RPMI8226 (cell line): ENCODE data around the gene RAPGEF2.
"Not testable (repeated sequence)": the region's sequence is repeated elsewhere in the genome, so short reads cannot be mapped to it uniquely, and the experiment has no call there.

Experiments used
- DNase-seq: peaks from one replicate; pipeline ENCODE4 v3.0.0-alpha.2; 2015

Gene RAPGEF2

DNA sequence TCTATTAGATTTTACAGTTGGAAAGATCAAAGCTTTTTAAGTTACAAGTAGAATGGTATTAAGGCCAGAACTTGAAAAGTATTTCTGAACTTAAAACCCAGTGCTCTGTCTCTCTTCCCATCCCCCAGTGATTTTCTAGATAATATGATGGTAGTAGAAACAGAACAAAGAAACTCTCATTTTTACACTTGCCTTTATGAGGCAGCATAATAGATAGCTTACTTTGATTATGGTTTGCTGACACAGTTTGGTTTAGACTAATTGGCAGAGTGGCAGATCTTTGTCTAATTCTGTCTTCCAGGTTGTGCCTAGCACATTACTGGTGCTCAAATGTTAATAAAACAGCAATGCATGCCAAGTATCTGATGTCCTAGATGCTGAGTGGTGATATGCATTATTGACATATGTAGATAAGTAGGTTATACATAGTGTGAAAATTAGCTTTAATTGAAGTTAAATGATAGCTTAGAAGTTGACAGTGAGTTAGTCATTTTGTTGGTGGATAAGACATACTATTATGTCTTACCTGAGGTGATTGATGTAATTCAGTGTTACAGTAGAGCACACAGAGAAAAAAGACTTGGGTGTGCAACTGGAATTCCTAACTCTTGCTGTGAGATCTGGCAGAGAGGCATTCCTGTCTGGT, 4.3 kb upstream of the RAPGEF2 start:
- no peak for DNase-seq

DNA sequence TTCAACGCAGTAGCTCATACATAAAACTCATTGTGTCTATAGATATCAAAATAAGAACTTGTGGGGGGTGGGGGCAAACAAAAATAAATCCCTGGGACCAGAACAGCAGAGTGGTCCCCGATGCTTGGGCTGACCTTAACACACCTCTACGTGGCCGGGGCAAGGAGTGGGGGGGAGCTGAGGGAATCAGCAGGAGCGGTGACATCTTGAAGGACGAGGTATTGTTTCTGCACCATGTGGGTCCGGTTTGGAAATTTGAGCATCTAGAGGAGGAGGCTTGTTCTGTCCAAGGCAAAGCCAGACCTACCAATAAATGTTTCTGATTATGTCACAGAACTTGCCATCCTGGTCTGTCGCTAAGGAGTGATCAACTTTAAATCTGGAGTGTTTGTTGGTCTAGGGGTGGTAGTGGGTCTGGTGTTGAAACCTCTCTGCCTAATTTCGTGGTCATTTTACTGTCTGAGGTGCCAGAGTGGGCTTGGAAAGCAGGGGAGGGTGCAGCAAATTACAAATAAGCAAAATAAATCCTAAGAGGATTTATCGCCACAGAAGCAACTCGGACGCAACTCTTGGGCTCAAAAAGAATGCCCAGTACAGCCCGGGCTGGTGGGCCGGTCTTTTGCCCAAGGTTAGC, 774 bp upstream of the RAPGEF2 start:
- no peak for DNase-seq

- peak; percentile 42 for DNase-seq
These were observed 608 bp downstream of the RAPGEF2 start for GRCh38 chr4:159103384-159103990.

DNA sequence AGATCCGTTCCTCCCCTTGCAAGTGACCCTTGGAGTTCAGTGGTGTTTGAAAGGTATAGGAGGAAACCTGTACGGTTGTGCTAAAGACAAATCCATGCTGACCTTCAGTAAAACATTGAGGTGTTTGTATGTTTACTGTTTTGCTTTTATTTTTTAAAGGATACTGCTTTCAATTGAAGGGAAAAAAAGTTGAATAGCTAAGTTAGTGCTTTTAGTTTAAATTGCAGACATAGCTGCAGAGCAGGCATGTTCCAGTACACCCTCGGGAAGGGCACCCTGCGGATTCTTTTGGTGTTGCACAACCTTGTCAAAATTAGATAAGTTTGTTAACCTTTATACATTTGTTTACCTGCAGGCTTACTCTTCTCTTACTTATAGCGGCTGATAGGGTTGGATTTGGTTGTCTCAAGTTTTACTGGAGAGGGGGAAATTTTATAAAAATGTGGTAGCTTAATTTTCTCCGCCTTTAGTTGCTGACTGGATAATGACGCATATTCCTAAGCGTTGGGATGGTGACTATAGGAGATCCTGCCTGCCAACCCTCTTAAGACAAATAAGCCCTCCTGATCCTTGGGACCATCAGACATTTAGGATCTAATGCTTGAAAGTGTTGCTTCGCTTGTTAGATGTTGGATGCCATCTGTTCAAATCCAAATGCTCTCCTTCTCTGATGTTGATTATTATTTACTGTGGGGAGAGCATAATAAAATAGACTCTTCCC, 2.0 kb downstream of the RAPGEF2 start:
- no peak for DNase-seq

GRCh38 chr4:159105761-159106243, 2.9 kb downstream of the RAPGEF2 start:
- no peak for DNase-seq

DNA sequence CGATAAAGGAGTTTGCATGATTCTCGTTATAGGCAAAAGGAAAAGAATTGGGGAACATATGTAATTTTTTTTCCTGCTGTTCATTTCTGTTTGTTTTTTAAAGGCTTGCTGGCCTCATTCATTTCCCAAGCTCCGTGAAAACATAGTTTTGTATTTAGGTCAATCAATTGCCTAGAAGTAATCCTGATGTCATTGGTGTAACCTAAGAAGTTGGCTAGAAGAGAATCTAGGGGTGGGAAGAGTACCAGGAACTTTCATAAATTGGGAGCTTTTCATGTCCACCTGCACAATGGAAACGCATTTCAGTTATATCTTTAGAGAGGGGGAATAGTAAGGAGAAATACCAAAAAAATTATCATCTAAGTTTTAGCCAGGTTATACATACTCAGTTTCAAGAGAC, 3.8 kb downstream of the RAPGEF2 start:
- no peak for DNase-seq

GRCh38 chr4:159107203-159107925, 4.5 kb downstream of the RAPGEF2 start:
- no peak for DNase-seq

DNA sequence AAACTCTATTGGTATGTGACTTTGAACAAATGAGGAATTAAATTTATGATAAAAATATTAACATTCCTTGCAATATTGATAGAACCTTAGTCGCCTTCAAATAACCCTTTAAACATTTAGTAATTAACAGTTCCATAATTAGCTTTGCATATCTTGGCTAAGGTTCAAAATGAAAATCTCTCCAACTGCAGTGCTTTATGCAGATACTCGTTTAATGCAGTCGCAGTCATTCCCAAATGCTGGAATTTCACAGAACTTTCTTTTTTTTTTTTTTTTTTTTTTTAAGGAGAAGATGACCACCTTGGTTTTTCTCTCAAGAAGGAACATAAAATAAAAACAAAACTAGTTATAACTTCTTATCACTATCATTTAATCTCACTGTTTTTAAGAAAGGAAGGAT, 5.2 kb downstream of the RAPGEF2 start:
- no peak for DNase-seq

DNA sequence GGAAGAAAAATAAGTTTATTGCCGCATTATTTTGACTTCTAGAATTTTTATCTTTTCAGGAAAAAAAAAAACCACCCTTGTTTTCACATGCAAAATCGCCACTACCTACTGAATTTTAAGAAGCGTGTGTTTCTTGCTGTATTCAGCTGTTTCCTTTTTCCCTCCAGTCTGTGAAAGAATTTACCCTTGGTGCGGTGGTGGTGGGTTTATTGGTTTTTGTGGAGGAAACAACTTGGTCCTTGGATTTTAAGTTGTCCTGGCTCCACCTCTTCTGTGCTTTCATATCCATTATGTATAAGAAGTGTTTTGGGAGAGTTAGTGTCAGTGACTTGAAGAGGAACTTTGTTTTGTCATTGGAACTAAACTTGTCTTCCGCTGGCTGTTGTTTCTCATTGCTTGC, 8.1 kb downstream of the RAPGEF2 start:
- DNase-seq: no peak

- DNase-seq: no peak
These were observed 8.5 kb downstream of the RAPGEF2 start for GRCh38 chr4:159111416-159111815.

DNA sequence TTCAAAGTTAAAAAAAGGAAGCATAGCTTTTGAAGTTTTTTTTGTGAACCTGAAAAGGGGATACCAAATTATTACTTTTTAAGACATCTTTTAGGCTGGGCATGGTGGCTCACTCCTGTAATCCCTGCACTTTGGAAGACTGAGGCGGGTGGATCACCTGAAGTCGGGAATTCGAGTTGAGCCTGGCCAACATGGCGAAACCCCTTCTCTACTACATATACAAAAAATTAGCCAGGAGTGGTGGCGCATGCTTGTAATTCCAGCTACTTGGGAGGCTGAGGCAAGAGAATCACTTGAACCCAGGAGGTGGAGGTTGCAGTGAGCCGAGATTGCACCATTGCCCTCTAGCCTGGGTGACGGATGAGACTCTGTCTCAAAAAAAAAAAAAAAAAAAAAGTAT, 10.5 kb downstream of the RAPGEF2 start:
- DNase-seq: not testable (repeated sequence)

- not testable (repeated sequence) for DNase-seq
These were observed 13.2 kb downstream of the RAPGEF2 start for GRCh38 chr4:159116098-159116497.

DNA sequence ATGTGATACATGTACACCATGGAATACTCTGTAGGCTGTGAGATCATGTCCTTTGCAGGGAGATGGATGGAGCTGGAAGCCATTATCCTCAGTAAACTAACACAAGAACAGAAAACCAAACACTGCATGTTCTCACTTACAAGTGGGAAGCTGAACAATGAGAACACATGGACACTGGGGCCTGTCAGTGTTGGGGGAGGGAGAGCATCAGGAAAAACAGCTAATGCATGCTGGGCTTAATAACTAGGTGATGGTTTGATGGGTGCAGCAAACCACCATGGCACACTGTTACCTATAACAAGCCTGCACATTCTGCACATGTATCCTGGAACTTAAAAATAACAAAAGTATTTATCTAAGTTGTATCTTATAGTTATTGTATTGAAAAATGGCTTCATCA, 13.8 kb downstream of the RAPGEF2 start:
- DNase-seq: not testable (repeated sequence)

DNA sequence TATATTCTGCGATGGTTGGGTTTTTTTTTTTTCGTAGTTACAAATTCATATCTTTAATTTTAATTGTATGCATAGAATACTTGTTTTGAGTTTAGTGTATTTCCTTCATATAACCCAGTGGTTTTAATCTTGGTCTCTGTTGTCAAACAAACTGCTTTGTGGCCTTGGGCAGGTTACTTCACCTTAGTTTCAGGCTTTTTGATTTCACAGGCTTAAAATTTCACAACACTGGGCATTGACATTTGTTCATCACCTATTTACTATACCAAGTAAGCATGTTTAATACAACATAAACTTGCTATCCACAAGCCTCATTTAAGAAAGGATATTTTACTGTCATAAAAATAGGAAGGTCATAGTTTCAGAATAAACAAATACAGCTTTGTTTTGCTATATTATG, 14.7 kb downstream of the RAPGEF2 start:
- no peak for DNase-seq

GRCh38 chr4:159117968-159118367, 15.1 kb downstream of the RAPGEF2 start:
- DNase-seq: no peak

DNA sequence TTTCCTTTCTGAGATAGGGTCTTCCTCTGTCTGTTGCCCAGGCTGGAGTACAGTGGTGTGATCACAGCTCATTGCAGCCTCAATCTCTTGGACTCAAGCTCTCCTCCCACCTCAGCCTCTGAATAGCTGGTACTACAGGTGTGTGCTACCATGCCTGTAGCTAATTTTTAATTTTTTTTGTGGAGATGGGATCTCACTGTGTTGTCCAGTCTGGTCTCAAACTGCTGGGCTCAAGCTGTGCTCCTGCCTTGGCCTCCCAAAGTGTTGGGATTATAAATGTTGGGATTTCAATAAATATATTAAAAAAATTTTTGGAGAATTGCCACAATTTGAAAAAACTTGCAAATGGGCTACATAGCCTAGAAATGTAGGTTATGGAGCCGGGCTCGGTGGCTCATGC, 18.5 kb downstream of the RAPGEF2 start:
- DNase-seq: no peak

GRCh38 chr4:159126716-159127115, 23.8 kb downstream of the RAPGEF2 start:
- DNase-seq: no peak

- no peak for DNase-seq
These were observed 25.1 kb downstream of the RAPGEF2 start for GRCh38 chr4:159127745-159128518.

GRCh38 chr4:159129814-159130550, 27.1 kb downstream of the RAPGEF2 start:
- DNase-seq: no peak

GRCh38 chr4:159131564-159131963, 28.7 kb downstream of the RAPGEF2 start:
- DNase-seq: no peak

- no peak for DNase-seq
These were observed 31.6 kb downstream of the RAPGEF2 start for GRCh38 chr4:159134429-159134828.
